ENCODE measurements around the gene CKS1B. TPM values are rescaled to one million over a fixed set of nuclear protein-coding genes. Genes with fewer than 3 reads are reported as not detected.

Gene CKS1B
- total RNA-seq, 6 experiments from 2014 or later: 14.9 to 51.7 (median 23.1) TPM

DNA sequence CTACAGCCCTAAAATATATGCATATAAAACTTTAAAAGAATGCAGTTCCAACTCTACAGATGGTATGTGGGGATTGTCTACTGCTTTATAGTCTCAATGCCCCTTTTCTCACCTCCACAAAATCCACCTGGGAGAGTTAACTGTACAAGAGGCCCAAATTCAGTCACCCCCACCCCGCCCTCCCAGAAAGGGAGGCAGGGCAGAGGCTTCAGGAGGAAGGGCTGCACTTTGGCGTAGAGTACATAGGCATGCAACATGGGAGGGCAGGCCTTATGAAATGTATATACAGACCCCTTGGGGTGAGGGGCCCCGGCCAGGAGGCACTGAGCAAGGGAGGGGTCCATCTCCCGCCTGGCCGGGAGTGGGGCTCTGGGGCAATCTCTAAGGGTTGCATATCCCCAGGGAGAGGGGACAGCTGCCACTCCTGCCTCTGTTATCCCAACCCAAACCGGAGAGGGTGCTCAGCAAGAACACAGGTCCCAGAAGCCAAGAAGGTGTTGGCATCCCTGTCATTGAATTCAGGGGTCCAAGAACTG lies 11.6 kb upstream of the CKS1B start:
- no peak for ATAC-seq
- no peaks in the 10 kb centered on the region for H3K9me3 ChIP-seq
- peak overlapping the region in 1 of 3 donors; percentile 100 for H3K27ac ChIP-seq
- intact Hi-C loops (cut with DNase I): no loop called here
- 100% methylated on average over 1 of the region's 6 CpGs for WGBS (ENCODE audit: insufficient coverage, low coverage, low lambda C conversion rate, missing lambda C conversion rate)
- no peak for TF ChIP-seq POLR2A (IDR thresholded peaks at IDR 0.05)
- TF ChIP-seq, protein P1, sequence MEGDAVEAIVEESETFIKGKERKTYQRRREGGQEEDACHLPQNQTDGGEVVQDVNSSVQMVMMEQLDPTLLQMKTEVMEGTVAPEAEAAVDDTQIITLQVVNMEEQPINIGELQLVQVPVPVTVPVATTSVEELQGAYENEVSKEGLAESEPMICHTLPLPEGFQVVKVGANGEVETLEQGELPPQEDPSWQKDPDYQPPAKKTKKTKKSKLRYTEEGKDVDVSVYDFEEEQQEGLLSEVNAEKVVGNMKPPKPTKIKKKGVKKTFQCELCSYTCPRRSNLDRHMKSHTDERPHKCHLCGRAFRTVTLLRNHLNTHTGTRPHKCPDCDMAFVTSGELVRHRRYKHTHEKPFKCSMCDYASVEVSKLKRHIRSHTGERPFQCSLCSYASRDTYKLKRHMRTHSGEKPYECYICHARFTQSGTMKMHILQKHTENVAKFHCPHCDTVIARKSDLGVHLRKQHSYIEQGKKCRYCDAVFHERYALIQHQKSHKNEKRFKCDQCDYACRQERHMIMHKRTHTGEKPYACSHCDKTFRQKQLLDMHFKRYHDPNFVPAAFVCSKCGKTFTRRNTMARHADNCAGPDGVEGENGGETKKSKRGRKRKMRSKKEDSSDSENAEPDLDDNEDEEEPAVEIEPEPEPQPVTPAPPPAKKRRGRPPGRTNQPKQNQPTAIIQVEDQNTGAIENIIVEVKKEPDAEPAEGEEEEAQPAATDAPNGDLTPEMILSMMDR (IDR thresholded peaks at IDR 0.05): no peak
- peaks cover 0 to 19% (median 0%) of the 10 kb centered on the region in 4 donors for H3K4me1 ChIP-seq
- H3K36me3 ChIP-seq: peaks cover 4 to 60% (median 27%) of the 10 kb centered on the region in 4 donors
- peak overlapping the region in 2 of 3 donors; percentile 87 to 93 for H3K4me3 ChIP-seq
- DNase-seq: peak in 2 of 3 donors; percentile 47 to 57
- no peaks in the 10 kb centered on the region for H3K27me3 ChIP-seq

DNA sequence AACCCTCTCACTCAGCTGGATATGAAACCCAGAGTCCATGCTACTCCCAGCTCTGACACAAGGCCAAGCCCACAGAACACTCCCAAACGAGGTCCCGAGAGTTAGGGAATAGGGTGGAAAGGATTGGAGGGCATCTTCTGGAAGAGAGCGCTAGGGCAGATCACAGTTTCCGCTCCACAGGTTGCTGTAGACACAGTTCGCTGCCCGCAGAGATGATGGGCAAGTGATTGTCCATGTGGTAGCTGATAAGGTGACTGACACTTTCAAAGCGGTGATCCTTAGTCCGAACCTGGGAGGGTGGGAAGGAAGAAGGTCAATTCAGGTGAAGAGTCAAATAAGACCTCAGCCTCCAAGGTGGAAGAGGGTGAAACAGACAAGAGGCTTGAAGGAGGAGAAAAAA lies 10.8 kb upstream of the CKS1B start:
- H3K9me3 ChIP-seq: no peaks in the 10 kb centered on the region
- DNase-seq: no peak
- no peaks in the 10 kb centered on the region for H3K27me3 ChIP-seq
- H3K4me3 ChIP-seq: no peak overlapping the region
- intact Hi-C loops (cut with DNase I): no loop called here
- no peak overlapping the region for H3K27ac ChIP-seq
- peaks cover 0 to 19% (median 0%) of the 10 kb centered on the region in 4 donors for H3K4me1 ChIP-seq
- H3K36me3 ChIP-seq: peaks cover 4 to 62% (median 29%) of the 10 kb centered on the region in 4 donors
- 85% methylated on average over 4 of the region's 8 CpGs for WGBS (ENCODE audit: insufficient coverage, low coverage, low lambda C conversion rate, missing lambda C conversion rate)
- no peak for ATAC-seq
- no peak for TF ChIP-seq POLR2A (IDR thresholded peaks at IDR 0.05)
- TF ChIP-seq, protein P1 (IDR thresholded peaks at IDR 0.05): no peak

DNA sequence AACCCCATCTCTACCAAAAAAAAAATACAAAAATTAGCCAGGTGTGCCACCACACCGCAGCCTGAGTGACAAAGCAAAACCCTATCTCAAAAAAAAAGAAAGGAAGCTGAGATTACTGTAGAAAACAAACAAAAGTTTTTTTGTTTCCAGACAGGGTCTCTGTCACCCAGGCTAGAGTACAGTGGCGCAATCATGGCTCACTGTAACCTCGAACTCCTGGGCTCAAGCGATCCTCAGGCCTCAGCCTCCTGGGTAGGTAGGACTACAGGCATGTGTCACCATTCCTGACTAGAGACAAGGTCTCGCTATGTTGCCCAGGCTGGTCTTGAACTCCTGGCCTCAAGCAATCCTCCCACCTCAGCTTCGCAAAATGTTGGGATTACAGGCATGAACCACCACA lies 10.1 kb upstream of the CKS1B start:
- TF ChIP-seq, protein P1 (IDR thresholded peaks at IDR 0.05): no peak
- TF ChIP-seq POLR2A (IDR thresholded peaks at IDR 0.05): no peak
- ATAC-seq (no peak), DNase-seq (no peak)
- H3K27ac ChIP-seq: no peak overlapping the region
- peaks cover 0 to 19% (median 0%) of the 10 kb centered on the region in 4 donors for H3K4me1 ChIP-seq
- no peak overlapping the region for H3K4me3 ChIP-seq
- intact Hi-C loops (cut with DNase I): no loop called here
- no peaks in the 10 kb centered on the region for H3K27me3 ChIP-seq
- H3K36me3 ChIP-seq: peaks cover 4 to 59% (median 29%) of the 10 kb centered on the region in 4 donors
- H3K9me3 ChIP-seq: no peaks in the 10 kb centered on the region
- WGBS (ENCODE audit: insufficient coverage, low coverage, low lambda C conversion rate, missing lambda C conversion rate): no CpG with 5 or more reads among the region's 6 CpGs

DNA sequence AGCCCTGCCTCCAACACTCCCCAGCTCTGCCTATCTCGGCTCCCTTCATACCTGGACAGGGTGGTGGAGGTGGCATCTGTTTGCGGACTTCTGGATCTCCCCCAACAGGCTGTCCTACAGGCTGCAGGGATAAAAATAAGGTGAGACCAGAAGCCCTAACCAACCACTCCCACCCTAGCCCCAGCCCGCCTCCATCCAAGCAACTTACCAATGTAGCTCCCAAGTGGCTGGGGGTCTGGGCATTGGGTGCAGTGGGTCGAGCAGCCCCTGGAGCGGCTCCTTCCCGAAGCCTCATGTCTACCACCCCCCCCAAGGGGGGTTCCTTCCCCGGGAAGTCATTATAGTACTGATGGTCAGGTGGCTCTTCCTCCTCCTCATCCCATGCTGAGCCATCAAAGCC lies 8.4 kb upstream of the CKS1B start:
- Histone ChIP-seq H3K27ac (no peak overlapping the region), H3K4me3 (no peak overlapping the region), H3K9me3 (no peaks in the 10 kb centered on the region), H3K36me3 (peaks cover 4 to 55% (median 29%) of the 10 kb centered on the region in 4 donors), H3K4me1 (peaks cover 0 to 20% (median 5%) of the 10 kb centered on the region in 4 donors), H3K27me3 (no peaks in the 10 kb centered on the region)
- intact Hi-C loops (cut with DNase I): no loop called here
- DNase-seq (no peak), ATAC-seq (no peak)
- no CpG with 5 or more reads among the region's 7 CpGs for WGBS (ENCODE audit: insufficient coverage, low coverage, low lambda C conversion rate, missing lambda C conversion rate)
- TF ChIP-seq POLR2A (IDR thresholded peaks at IDR 0.05): no peak
- TF ChIP-seq, protein P1 (IDR thresholded peaks at IDR 0.05): no peak
